ENCODE measurements around the gene RSAD1.

RSAD1 gene

DNA sequence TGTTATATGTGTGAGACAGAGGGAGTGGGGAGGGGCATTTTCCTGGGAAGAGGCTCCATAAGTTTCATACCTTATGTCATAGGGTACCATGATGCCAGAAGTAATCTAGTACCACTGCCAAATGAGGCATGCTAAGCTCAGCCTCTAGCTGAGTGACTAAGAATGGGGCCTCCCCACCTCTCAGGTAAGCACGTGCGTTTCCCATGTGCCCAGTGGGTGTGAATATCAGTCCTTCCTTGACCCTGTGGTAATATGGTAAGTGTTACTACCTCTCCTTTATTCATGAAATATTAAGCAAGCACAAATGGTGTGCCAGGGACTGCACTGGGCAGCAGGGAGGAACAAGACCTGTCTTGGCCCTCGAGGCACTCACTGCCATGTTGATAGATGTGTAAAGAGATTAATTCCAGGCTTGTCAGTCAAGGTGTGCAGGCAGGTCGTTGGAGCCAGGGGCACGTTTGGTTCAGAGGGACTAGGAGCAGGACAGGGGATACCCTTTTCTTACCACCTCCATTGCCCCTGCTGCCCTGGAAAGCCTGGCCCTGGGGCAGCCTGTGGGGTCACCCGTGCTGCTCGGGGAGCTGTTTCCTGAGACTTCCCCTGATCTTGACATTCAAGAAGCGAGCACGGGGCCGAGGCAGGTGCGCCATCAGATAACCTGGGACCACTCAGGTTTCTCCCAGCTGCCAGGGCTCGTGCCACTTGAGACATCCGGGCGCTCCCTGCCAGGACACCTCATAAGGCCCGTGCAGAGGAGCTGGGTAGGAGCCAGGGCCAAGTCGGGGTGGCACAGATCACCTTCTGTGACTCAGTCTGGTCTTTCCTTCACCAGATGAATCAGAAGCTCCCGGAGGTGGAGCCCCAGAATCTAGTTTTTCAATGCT lies 8.8 kb downstream of the RSAD1 start:
- intact Hi-C loops (cut with DNase I), result no loop called here
- peak in 2 of 10 donors; percentile 54 to 78 for DNase-seq

DNA sequence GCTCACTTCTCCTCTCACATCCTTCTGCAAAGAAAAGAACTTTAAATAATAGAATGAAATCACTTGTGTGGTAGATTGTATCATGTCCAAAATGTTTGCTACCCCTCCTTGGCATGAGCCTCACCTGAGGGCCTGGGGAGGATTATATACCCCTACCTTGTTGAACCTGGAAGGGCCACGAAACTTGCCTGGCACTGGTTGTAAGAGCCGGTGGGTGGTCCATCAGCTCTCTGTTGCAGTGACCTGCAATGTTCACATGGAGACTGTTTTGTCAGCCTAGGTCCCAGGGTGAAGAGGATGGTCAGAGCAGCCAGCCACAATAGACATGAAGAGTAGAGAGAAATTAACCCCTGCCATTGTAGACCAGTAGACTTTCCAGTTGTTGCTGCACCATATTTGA lies 10.2 kb downstream of the RSAD1 start:
- intact Hi-C loops (cut with DNase I), result no loop called here
- peak in 2 of 10 donors; percentile 8 to 41 for DNase-seq

DNA sequence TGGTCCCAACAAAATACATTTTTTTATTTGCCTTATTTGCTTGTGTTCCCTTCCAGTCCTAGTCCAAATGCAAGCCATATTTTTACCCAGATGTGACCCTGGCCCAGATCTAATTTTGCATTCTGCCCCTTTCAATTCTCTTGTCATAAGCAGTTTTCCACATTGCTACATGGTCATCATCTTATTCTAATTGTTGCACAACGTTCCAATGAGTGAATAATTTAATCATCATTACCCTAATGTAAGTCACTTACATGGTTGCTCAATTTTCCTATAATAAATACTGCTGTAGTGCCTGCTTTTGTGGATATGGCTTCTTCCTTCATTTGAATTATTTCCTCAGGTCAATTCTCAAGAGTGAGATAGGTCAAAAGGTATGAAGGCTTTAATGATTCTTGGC lies 12.8 kb downstream of the RSAD1 start:
- no peak for DNase-seq
- intact Hi-C loops (cut with DNase I), result no loop called here

DNA sequence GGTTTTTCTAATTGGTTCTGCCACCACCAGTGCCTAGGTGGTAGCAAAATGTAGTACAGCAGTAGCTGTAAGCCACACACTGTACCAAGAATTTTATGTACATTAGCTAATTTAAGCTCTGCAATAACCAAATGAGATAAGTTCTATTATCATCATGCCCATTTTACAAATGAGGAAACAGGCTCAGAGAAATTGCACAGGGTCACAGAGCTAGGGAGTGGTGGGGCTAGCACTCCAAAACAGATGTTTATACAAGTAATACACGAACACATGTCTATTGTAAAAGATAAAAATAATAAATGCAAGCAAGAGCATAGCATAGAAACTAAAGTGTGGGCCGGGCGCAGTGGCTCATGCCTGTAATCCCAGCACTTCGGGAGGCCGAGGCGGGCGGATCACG lies 13.6 kb downstream of the RSAD1 start:
- intact Hi-C loops (cut with DNase I), result no loop called here
- peak in 1 of 10 donors; percentile 49 for DNase-seq

DNA sequence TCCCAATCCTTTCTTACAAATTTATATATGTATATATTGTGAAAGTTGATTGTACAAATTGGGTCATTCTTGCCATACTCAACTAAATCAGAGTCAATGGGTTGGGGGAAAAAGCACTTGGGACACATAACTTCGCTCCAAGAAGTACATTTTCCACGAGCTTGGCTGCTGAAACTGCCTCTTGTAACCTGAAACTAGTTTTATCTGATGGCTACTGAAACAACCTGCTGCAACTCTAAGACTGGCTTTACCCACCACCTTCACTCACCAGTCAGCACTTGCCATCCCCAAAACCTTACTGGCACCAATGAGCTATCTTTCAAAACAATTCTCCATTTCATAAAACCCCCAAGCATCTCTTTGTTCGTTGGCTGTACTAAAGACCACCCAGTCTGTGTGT lies 15.1 kb downstream of the RSAD1 start:
- intact Hi-C loops (cut with DNase I), result no loop called here
- DNase-seq, result no peak

DNA sequence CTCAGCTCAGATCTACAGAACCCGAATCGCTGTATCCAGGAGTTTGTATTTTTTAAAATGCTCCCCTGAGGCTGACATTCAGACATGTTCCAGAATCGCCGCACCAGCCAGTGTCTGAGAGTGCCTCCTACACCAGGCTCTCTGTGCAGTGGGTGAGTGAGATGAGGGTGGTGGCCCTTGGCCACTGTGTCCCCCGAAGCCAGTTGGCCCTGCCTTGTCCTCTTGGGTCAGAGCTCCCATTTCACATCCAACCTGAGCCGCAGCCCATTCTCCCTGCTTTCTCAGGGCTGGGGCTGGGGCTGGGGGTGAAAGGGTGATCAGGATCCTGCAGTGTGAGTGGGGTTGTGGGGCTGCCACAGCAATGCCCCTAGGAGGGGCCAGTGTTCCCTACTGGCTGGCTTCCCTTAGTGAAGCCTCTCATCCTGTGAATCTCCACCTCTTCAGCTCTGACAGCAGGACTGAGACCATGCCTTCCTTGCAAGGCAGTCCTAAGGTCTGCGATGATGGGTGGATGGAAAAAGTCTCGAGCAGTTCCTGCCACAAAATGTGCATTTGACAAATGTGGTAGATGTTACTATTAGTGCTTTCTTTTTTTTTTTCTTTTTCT lies 16.7 kb downstream of the RSAD1 start:
- peak in 1 of 10 donors; percentile 41 for DNase-seq
- intact Hi-C loops (cut with DNase I), result no loop called here

DNA sequence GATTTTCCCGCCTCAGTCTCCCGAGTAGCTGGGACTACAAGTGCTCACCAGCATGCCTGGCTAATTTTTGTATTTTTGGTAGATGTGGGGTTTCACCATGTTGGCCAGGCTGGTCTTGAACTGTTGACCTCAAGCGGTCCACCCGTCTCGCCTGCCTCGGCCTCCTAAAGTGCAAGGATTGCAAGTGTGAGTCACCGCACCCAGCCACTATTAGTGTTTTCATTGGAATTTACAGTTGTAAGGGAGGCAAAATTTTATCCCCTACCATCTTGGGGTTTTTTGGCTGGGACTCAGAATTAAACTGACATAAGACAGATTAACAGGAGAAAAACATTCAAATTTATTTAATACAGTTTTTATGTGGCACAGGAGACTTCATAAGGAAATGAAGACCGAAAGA lies 17.3 kb downstream of the RSAD1 start:
- DNase-seq, result no peak

DNA sequence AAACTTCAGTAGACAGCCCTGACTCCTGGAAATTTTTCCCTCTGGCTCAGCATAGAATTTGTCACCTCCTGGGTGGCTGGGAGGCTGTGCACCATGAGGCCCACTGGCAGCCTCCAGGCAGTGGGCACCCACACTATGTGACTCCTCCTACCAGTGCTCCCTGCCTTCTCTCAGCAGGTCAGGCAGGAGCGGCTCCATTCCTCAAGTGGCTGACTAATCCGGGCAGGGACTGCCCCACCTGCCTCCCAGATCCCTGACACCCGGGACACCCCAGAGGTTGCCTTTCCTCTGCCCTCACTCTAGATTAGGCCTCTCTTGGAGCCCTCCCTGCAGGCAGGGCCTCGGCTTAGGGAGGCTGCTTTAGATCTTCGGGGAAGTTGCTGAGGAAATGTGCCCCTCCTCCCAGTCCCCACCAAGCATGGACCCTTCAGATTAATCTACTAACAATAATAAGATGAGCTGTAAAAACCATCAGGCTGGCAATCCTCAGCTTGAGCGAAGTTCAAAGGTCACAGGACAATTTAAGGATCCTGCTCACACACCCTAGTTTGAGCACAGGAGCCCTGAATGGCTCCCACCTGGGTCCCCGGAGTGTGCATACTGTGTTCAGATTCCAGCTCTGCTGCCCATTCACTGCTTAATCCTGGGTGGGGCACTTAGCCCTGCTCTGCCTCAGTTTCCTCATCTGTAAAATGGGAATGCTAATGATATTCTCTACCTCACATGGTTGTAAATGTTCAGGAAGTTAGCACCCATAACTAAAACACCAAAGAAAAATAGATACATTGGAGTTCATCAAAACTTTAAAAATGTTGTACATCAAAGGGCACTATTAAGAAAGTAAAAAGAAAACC lies 19.6 kb downstream of the RSAD1 start:
- peak in 1 of 10 donors; percentile 43 for DNase-seq
- intact Hi-C loops (cut with DNase I), result no loop called here

More for the DNA sequence above, 17.3 kb downstream of the RSAD1 start:
- intact Hi-C loops (cut with DNase I), result no loop called here

DNA sequence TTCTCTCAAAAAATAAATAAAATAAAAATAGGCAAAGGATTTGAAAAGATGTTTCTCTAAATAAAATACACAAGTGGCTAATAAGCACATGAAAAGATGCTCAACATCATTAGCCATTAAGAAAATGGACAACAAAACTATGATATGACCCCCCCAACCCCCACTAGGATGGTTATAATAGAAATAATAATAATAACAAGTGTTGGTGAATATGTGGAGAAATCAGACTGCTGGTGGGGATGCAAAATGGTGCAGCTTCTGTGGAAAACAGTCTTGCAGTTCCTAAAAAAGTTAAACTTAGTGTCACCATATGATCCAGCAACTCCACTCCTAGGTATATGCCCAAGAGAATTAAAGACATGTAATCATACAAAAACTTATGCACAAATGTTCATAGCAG lies 20.6 kb downstream of the RSAD1 start:
- DNase-seq, result no peak
- intact Hi-C loops (cut with DNase I), result no loop called here

DNA sequence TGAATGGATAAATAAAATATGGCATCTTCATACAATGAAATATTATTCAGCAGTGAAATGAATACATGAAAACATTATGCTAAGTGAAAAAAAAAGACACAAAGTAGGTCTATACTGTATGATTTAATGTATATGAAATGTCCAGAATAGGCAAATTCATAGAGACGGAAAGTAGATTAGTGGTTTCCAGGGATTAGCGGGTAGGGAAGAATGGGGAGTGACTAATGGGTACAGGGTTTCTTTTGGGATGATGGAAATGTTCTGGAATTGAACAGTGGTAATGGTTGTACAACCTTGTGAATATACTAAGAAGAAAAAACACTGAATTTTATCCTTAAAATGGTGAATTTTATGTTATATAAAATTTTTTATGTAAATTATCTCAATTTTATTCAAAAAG lies 21.1 kb downstream of the RSAD1 start:
- intact Hi-C loops (cut with DNase I), result no loop called here
- DNase-seq, result no peak

DNA sequence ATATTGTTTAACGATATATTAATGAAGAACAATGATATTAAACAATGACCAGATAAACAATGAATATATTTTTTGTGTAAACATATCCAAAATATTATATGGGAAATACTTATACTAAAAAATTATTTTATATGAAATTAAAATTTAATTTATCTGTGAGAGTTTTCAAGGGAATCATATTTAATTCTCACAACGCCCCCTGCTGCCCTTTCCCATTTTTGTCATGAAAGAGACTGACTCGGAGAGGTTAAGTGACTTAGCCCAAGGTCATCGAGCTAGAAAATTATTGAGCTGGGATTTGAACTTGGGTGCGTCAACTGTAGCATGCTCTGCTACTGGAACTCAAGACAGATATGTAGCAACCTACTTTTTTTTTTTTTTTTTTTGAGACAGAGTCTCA lies 22.4 kb downstream of the RSAD1 start:
- DNase-seq, result no peak
- intact Hi-C loops (cut with DNase I), result no loop called here

DNA sequence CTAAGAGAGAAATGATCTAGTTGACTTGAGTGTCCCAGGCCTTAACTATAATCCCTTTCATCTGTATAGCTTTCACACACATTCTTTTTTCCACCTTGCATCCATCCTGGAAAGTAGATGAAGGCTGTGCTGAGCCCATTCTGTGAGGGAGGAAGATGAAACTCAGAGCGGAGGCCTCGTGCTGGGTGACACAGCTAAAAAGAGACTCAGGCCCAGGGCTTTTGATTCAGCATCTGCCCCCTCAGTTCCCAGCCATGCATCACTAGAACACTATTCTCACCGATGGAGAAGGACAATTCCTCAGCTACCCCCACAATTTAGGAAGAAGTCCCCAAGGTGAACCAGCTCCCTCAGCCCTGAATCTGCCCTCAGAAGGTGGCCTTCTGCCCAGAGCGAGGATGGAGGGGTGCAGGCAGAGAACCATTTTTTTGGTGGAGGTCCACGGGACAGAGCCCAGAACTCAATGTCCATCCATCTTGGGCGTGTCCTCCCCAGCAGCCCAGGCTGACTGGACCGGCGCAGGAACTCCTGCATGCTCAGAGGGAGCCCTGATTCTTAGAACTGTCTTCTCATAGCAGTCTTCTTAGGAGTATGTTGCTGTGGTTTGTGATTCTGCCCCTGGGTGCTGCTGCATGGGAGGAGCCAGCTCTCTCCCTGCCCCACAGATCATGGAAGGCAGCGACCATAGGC lies 23.8 kb downstream of the RSAD1 start:
- intact Hi-C loops (cut with DNase I), result no loop called here
- peak in 1 of 10 donors; percentile 53 for DNase-seq

DNA sequence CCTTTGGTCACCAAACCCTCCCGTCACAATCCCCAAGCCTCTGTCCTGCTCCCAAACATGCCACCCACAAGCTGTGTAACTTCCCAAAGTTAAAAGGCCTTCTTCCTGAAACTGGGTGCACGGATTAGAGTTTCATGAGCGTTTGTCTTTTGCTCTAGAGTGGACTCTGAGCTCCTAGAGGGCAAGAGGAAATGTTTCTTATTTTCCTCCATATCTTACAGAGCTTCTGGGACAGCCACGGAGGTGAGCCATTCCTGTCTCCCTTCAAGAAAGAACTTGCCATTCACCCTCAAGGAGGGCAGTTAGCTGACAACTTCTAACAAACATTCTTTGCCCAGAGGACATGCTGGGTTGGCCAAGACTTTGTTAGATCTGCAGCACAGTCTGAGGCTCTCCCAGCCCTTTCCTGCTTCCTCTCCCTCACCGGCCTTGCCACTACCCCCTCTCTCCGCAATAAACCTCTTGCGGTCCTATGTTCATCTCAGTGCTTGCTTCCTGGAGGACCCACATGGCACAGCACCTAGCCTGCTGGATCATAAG lies 27.0 kb downstream of the RSAD1 start:
- DNase-seq, result no peak
- intact Hi-C loops (cut with DNase I), result no loop called here

DNA sequence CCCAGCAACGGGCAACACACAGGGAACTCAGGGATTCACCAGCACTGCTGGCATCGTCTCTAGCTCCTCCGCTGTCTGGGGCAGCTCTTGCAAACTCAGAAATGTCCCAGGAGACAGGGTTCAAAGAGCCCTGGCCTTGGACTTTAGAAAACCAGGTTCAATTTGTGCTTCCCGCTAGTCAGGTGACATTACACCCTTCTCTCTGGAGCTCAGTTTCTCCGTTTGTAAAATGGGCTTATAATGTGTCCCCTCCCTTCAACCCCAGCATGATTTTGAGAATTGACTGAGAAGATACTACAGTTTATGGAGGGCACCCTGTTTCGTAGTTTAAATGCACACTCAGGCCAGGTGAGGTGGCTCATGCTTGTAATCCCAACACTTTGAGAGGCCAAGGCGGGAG lies 27.6 kb downstream of the RSAD1 start:
- intact Hi-C loops (cut with DNase I), result no loop called here

DNA sequence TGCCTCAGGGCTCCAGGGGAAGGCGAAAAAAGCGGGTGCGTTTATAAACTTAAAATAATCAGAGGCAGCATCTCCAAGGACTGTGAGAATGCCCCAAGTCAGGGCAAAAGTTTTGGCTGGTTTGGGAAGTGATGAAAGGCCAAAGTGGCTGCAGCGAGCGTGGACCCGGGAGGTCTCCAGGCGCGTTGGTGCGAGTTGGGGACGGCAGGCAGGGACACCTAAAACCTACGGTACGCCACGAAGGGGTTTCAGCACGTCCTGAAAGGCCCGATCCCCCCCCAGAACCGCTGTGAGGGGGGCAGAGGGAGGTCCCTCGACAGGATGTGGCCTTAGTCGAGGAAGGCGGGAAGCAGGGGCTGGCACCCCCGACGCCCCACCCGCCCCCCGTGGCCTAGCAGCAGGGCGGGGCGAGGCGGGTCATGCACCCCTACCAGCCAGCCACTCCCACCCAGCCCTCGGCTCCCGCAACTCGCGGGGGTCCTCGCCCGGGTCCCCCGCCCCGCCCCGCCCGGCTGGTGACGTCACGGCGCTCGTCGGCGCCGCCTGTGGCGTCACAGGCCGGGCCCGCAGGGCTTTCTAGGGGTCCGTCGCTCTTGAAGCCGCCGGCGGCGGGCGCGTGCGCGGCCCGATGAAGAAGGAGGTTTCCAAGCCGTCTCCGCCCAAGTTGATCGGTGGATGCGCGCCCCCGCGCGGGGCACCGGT lies 29.4 kb downstream of the RSAD1 start, which contains the start of gene MYCBPAP:
Gene MYCBPAP (plus strand): TSS at position 569 of the 702 bp plus-strand sequence. CDS start 236 bp downstream, outside the sequence.
- peak; percentile 64 to 97 (median 83) for DNase-seq
- intact Hi-C loops (cut with DNase I), result no loop called here

More for the DNA sequence above, 27.6 kb downstream of the RSAD1 start:
- DNase-seq, result no peak

DNA sequence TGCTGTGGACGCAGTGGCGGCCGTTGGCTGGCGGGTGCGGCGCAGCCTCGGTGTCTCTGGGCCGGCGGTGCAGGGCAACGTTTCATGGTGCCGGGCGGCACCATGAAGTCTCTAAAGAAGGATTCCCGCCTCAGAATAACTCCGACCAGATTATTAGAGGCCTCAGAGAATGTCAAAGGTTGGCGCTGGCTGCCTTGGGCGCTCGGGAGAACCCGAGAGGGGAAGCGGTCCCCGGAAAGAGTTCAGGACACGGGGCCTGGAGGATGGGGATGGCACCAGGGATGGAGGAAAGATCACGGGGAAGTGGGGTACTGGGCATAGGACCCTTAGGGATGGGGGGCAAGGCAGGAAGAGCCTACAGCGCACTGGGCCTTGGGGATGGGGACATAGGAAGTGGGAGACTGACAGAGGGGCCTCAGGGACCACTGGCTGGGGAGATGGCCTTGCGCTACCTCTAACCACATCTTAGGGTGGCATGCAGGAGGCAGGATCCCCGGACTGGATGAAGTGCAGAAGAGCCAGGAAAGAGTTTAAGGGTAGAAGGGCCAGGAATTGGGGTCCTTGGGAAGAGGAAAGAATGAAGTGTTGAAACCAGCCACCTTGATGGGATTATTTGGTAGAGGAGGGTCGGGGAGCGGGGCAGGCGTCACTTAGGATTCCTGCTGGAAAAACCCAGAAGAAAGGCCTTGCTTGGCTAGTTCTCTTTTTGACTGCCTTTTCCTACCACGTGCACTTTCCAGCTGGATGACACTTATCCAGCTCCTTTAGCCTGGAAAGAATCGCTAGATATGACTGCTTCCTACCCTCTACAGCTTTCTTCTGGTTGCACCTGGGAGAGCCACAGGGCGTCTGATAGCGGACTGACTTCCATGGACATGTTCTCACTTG lies 30.2 kb downstream of the RSAD1 start:
- DNase-seq, result peak in 1 of 10 donors; percentile 63
- intact Hi-C loops (cut with DNase I), result no loop called here

DNA sequence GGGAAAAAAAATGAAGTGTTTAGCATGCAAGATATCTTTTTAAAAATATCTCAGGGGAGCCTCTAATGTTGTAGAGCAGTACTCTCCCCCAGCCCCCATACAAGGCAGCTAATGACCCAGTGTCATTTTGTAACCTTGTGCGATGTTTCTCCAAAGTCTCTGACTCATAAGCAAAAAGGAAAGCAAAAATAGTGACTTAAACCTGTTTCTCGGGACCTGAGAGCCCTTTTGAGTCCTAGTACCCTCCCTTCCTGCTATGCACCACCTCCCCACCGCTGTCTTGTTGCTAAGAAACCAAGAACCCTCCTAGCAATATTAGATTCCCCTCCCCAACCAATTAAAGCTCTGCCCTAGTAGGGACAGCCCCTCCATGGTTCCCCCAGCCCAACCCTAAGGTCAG lies 32.4 kb downstream of the RSAD1 start:
- no peak for DNase-seq
- intact Hi-C loops (cut with DNase I), result no loop called here

DNA sequence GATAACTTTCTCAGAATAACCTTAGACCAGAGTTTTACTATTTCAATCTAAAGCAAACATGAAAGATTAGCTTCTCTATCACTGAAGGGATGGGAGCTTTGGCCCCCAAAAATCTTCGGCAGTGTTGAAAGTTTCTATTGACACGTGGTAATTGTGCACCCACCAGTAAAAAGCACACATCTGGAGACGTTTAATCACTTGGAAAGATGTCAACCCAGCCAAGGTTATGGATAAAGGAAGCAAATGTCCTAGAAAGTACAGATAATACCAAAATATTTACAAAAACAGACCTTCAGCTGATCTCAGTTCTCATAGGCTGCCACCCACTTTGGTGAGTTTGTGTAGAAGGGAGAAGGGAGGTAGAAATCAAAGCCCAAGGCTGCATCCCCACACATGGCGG lies 34.8 kb downstream of the RSAD1 start:
- intact Hi-C loops (cut with DNase I), result no loop called here
- DNase-seq, result no peak

All from posterior cingulate gyrus (tissue), 11 donors.